GM12873 (cell line): Measurements from ENCODE around the gene FOXJ3.

ENCODE experiments used
- TF ChIP-seq, protein P1 (sequence below): IDR thresholded peaks from 2 replicates; pipeline ENCODE4 v1.5.1; 2012; ENCODE audit warnings: low read depth, mild to moderate bottlenecking, moderate library complexity, low read length, control low read depth; ENCODE audit not compliant: insufficient read depth; ENCODE audit errors: missing control alignments

Gene FOXJ3

GRCh38 chr1:42343049-42343448 lies 8.0 kb upstream of the FOXJ3 start:
- TF ChIP-seq, protein P1, sequence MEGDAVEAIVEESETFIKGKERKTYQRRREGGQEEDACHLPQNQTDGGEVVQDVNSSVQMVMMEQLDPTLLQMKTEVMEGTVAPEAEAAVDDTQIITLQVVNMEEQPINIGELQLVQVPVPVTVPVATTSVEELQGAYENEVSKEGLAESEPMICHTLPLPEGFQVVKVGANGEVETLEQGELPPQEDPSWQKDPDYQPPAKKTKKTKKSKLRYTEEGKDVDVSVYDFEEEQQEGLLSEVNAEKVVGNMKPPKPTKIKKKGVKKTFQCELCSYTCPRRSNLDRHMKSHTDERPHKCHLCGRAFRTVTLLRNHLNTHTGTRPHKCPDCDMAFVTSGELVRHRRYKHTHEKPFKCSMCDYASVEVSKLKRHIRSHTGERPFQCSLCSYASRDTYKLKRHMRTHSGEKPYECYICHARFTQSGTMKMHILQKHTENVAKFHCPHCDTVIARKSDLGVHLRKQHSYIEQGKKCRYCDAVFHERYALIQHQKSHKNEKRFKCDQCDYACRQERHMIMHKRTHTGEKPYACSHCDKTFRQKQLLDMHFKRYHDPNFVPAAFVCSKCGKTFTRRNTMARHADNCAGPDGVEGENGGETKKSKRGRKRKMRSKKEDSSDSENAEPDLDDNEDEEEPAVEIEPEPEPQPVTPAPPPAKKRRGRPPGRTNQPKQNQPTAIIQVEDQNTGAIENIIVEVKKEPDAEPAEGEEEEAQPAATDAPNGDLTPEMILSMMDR, result no peak

DNA sequence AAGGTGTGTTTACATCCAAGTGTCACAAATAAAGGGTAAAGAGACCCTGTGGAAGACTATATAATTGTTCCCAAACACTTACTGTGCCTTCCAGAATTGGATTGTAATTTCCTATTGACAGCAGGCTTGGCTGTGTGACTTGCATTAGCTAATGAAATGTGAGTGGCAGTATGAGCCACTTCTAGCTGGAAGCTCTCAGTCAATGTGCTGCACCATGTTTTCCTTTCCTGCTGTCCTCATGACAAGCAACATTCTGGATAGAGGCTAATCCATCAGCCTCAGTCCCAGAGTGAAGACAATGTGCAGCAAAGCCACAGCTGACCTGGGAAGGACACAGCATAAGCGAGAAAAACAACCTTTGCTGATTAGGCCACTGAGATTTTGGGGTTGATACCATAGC lies 5.9 kb upstream of the FOXJ3 start:
- TF ChIP-seq, protein P1, result no peak

- TF ChIP-seq, protein P1, result no peak
Observed at GRCh38 chr1:42340093-42340492, 5.1 kb upstream of the FOXJ3 start.

- TF ChIP-seq, protein P1, result no peak
Observed at GRCh38 chr1:42336978-42337377, 1.9 kb upstream of the FOXJ3 start.

DNA sequence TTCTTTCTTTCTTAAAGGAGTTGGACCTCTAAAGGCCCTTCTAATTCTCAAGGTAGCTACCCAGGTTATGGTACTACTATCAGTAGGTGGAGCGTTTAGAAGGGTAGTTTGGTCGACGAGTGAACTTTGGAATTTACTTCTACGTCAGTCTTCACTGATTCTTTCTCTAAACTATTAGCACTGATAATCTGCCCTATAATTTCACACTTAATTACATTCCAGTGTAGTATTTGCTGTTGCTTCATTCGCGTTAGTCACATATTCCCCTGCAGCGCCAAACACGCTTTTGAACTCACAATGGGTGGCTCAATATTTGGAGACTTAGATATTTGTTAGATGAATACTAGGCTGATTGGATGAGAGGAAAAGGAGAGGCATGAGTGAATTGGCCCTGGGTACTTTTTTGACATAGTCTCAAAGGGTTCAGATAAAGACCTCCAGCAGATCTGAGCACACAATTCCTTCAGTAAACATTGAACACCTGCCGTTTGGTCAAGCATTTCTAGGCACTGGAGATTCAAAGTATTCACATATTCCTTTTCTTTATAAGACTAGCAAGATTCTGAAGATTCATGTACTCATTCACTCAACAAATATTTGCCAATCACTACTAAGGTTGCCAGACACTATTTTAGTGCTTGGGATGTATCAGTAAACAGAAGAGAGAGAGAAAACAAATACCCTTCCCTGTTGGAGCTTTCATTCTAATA lies 929 bp upstream of the FOXJ3 start:
- TF ChIP-seq, protein P1, result no peak

- TF ChIP-seq, protein P1, result no peak
Observed at GRCh38 chr1:42334240-42335049, 590 bp downstream of the FOXJ3 start.

DNA sequence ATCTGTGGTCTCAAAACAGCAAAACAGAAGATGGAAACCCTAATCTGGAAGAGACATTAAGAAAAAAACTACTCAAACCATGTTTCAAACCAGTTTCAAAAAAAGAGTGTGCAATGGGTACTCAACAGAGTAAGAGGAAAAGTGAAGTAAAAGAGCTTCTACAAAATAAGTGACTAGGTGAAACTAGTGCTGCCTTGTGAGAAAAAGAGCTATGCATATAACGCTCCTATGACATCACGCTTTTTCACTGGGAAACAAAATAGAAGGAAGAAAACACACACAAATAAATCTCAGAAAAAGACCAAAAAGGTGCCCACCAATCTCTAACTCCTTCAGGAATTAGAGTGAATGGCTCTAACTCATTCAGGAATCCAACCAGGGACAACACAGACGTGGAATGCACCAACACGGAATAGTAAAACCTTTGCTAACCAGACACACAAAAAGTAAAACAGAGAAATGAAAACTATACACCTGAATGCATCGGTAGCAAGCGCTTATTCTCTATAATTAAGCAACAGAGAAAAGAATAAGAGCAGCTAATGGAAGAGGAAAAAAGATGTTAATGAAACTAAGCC lies 1.3 kb downstream of the FOXJ3 start:
- TF ChIP-seq, protein P1, result no peak
